Ovary (tissue), 3 donors: ENCODE data around the gene COPA.

ENCODE experiments used
- EP300 ChIP-seq: sonication (generic); formaldehyde crosslinking; IDR thresholded peaks from one replicate; pipeline ENCODE4 v1.6.1; 2017; ENCODE audit warnings: antibody characterized with exemption
- POLR2A ChIP-seq: fragments of 450-650 bp; IDR thresholded peaks from one replicate; pipeline ENCODE4 v1.6.1; 2017; ENCODE audit warnings: antibody characterized with exemption, mild to moderate bottlenecking, moderate library complexity
- TF ChIP-seq, protein P1 (sequence below), 3 donors: fragments of 450-650 bp in 2 of 3; fragments of 200-600 bp in 1 of 3; IDR thresholded peaks; one replicate each; pipeline versions ENCODE4 v1.5.1 to v1.8.0; 2016 to 2022; ENCODE audit warnings: antibody characterized with exemption in 3 of 3, mild to moderate bottlenecking in 1 of 3
- donor health status: DM: no; HTN: no; CAD: no.

- TF ChIP-seq, protein P1, sequence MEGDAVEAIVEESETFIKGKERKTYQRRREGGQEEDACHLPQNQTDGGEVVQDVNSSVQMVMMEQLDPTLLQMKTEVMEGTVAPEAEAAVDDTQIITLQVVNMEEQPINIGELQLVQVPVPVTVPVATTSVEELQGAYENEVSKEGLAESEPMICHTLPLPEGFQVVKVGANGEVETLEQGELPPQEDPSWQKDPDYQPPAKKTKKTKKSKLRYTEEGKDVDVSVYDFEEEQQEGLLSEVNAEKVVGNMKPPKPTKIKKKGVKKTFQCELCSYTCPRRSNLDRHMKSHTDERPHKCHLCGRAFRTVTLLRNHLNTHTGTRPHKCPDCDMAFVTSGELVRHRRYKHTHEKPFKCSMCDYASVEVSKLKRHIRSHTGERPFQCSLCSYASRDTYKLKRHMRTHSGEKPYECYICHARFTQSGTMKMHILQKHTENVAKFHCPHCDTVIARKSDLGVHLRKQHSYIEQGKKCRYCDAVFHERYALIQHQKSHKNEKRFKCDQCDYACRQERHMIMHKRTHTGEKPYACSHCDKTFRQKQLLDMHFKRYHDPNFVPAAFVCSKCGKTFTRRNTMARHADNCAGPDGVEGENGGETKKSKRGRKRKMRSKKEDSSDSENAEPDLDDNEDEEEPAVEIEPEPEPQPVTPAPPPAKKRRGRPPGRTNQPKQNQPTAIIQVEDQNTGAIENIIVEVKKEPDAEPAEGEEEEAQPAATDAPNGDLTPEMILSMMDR (IDR thresholded peaks at IDR 0.05), result no peak
- TF ChIP-seq POLR2A (no peak), EP300 (no peak)
Measured at GRCh38 chr1:160296036-160296435, 47.0 kb downstream of the COPA start.
